T-cell (primary cell): ENCODE measurements around the gene IGFBPL1. TPM values are rescaled to one million over a fixed set of nuclear protein-coding genes. Genes with fewer than 3 reads are reported as not detected.

Experiments used
- ATAC-seq, 4 experiments: fragments of 200-7000 bp in 3 of 4; fragments of 150-1000 bp in 1 of 4; cut with Tn5 transposase; replicated peaks in 1 of 4; 1 replicate in 3 of 4; 2 replicates in 1 of 4; pipeline ENCODE4 v1.10.0; 2021; ENCODE audit warnings: moderate library complexity in 3 of 4, mild to moderate bottlenecking in 2 of 4, moderate number of reproducible peaks in 1 of 4
- CTCF ChIA-PET, 2 donors: fragments of 300-600 bp; sonication (Branson Sonifier 250); formaldehyde crosslinking; loops; one replicate each; lab custom pipeline; 2022; ENCODE audit warnings: antibody characterized with exemption in 2 of 2; lab: Charles Lee
- POLR2A ChIA-PET, 2 donors: fragments of 300-600 bp; sonication (Branson Sonifier 250); formaldehyde crosslinking; loops; one replicate each; lab custom pipeline; 2022; ENCODE audit warnings: antibody characterized with exemption in 2 of 2; lab: Charles Lee
- DNase-seq, 35 experiments: peaks; one replicate each; pipeline versions ENCODE4 v3.0.0 to v3.0.0-alpha.2; 2013 to 2023
- H3K27ac ChIP-seq: one replicate; pipeline ENCODE4 v1.5.1; 2013; ENCODE audit warnings: low read length
- H3K27me3 ChIP-seq, 2 experiments: replicated peaks in 1 of 2; 1 replicate in 1 of 2; 2 replicates in 1 of 2; pipeline versions ENCODE4 v1.6.1 to v1.7.0; 2013; ENCODE audit warnings: low read length in 1 of 2, mixed read lengths in 1 of 2; ENCODE audit not compliant: control insufficient read depth in 2 of 2, insufficient read depth in 2 of 2; ENCODE audit errors: extremely low read depth in 1 of 2
- H3K36me3 ChIP-seq, 2 donors: 1 replicate in 1 of 2; 2 replicates in 1 of 2; pipeline versions ENCODE4 v1.6.1 to v1.7.0; 2013; ENCODE audit warnings: low read length in 1 of 2; ENCODE audit not compliant: control insufficient read depth in 2 of 2, insufficient read depth in 1 of 2; ENCODE audit errors: extremely low read depth in 1 of 2
- H3K4me1 ChIP-seq, 2 experiments: 1 replicate in 1 of 2; 2 replicates in 1 of 2; pipeline versions ENCODE4 v1.6.1 to v1.7.0; 2013; ENCODE audit warnings: low read length in 2 of 2, mixed read lengths in 1 of 2; ENCODE audit not compliant: insufficient read depth in 2 of 2, control insufficient read depth in 1 of 2; ENCODE audit errors: extremely low read depth in 1 of 2
- H3K4me3 ChIP-seq, 2 donors: 1 replicate in 1 of 2; 2 replicates in 1 of 2; pipeline versions ENCODE4 v1.5.1 to v1.7.0; 2013; ENCODE audit warnings: mild to moderate bottlenecking in 2 of 2, low read length in 1 of 2, moderate library complexity in 1 of 2; ENCODE audit not compliant: control insufficient read depth in 1 of 2; ENCODE audit errors: extremely low read depth in 1 of 2
- H3K9me3 ChIP-seq: 2 replicates; pipeline ENCODE4 v1.7.0; 2013
- H3K27ac Mint-ChIP-seq, 2 donors: one replicate each; pipeline ENCODE4 v1.8.0; 2020 to 2021; ENCODE audit warnings: mild to moderate bottlenecking in 2 of 2, mixed read lengths in 2 of 2
- H3K27me3 Mint-ChIP-seq, 2 donors: one replicate each; pipeline ENCODE4 v1.8.0; 2021 to 2022; ENCODE audit warnings: mixed read lengths in 2 of 2
- H3K36me3 Mint-ChIP-seq: one replicate; pipeline ENCODE4 v1.8.0; 2021; ENCODE audit warnings: mixed read lengths
- H3K4me1 Mint-ChIP-seq, 3 donors: one replicate each; pipeline ENCODE4 v1.8.0; 2020 to 2022; ENCODE audit warnings: mixed read lengths in 3 of 3, mild to moderate bottlenecking in 1 of 3
- H3K4me3 Mint-ChIP-seq, 3 donors: one replicate each; pipeline ENCODE4 v1.8.0; 2020 to 2022; ENCODE audit warnings: mild to moderate bottlenecking in 3 of 3, mixed read lengths in 3 of 3, moderate library complexity in 3 of 3
- H3K9me3 Mint-ChIP-seq, 3 donors: one replicate each; pipeline ENCODE4 v1.8.0; 2020 to 2022; ENCODE audit warnings: mixed read lengths in 3 of 3
- WGBS: methylation state at CpG from one replicate; pipeline ENCODE4 v1.1.5; 2013; ENCODE audit warnings: missing lambda C conversion rate; ENCODE audit not compliant: insufficient coverage; 5-methylcytosine and 5-hydroxymethylcytosine counted together
- total RNA-seq, 35 experiments: library from RNA in 6 of 35; stranded (reverse) in 6 of 35; fragments of 120-200 nt in 1 of 35; gene quantifications; one replicate each; pipeline versions ENCODE4 v1.2.1 to v1.2.4 and lab custom pipeline; 2013 to 2026

The IGFBPL1 gene
- total RNA-seq, 5 donors from 2014 or later (not counting 1 experiment from before 2014, with no cell fraction given), result not detected

GRCh38 chr9:38422555-38423260 lies 1.5 kb downstream of the IGFBPL1 start:
- DNase-seq (no peak), ATAC-seq (no peak)
- no peak overlapping the region for H3K27ac ChIP-seq
- Mint-ChIP-seq H3K4me1 (peaks cover 2 to 11% (median 6%) of the 10 kb centered on the region in 3 donors), H3K36me3 (no peaks in the 10 kb centered on the region), H3K27me3 (peaks cover 36 to 54% of the 10 kb centered on the region in 2 donors), H3K27ac (no peak overlapping the region), H3K9me3 (no peaks in the 10 kb centered on the region), H3K4me3 (peak overlapping the region in 1 of 3 donors; percentile 61)
- ChIA-PET POLR2A (no interaction called here), CTCF (no interaction called here)
- no peaks in the 10 kb centered on the region for H3K36me3 ChIP-seq
- no peak overlapping the region for H3K4me3 ChIP-seq
- H3K9me3 ChIP-seq, result no peaks in the 10 kb centered on the region
- peaks cover 10 to 38% of the 10 kb centered on the region in 2 experiments for H3K27me3 ChIP-seq
- WGBS, result 74% methylated on average over 2 of the region's 7 CpGs
- peaks cover 0 to 3% of the 10 kb centered on the region in 2 experiments for H3K4me1 ChIP-seq

GRCh38 chr9:38421498-38422211 lies 2.6 kb downstream of the IGFBPL1 start:
- H3K27me3 Mint-ChIP-seq, result peaks cover 30 to 51% of the 10 kb centered on the region in 2 donors
- POLR2A ChIA-PET, result no interaction called here

GRCh38 chr9:38419181-38419580 lies 5.1 kb downstream of the IGFBPL1 start:
- H3K27me3 Mint-ChIP-seq, result peaks cover 20 to 40% of the 10 kb centered on the region in 2 donors
- CTCF ChIA-PET, result no interaction called here
- H3K9me3 Mint-ChIP-seq, result no peaks in the 10 kb centered on the region
- Histone ChIP-seq H3K4me1 (peaks cover 0 to 3% of the 10 kb centered on the region in 2 experiments), H3K4me3 (no peak overlapping the region), H3K27ac (no peak overlapping the region), H3K27me3 (peaks cover 5 to 41% of the 10 kb centered on the region in 2 experiments), H3K36me3 (no peaks in the 10 kb centered on the region), H3K9me3 (no peaks in the 10 kb centered on the region)
- DNase-seq (no peak), ATAC-seq (no peak)
- peaks cover 2 to 6% (median 6%) of the 10 kb centered on the region in 3 donors for H3K4me1 Mint-ChIP-seq
- POLR2A ChIA-PET, result no interaction called here
- 89% methylated on average over 3 of the region's 5 CpGs for WGBS
- no peak overlapping the region for H3K27ac Mint-ChIP-seq
- no peaks in the 10 kb centered on the region for H3K36me3 Mint-ChIP-seq
- no peak overlapping the region for H3K4me3 Mint-ChIP-seq

More at GRCh38 chr9:38421498-38422211, 2.6 kb downstream of the IGFBPL1 start:
- DNase-seq, result no peak
- Mint-ChIP-seq H3K4me3 (no peak overlapping the region), H3K9me3 (no peaks in the 10 kb centered on the region), H3K4me1 (peaks cover 2 to 11% (median 6%) of the 10 kb centered on the region in 3 donors), H3K27ac (no peak overlapping the region), H3K36me3 (no peaks in the 10 kb centered on the region)
- Histone ChIP-seq H3K27ac (no peak overlapping the region), H3K27me3 (peaks cover 10 to 41% of the 10 kb centered on the region in 2 experiments), H3K4me3 (no peak overlapping the region), H3K4me1 (peaks cover 0 to 3% of the 10 kb centered on the region in 2 experiments), H3K9me3 (no peaks in the 10 kb centered on the region), H3K36me3 (no peaks in the 10 kb centered on the region)
- no peak for ATAC-seq
- WGBS, result 81% methylated on average over 9 of the region's 9 CpGs
- CTCF ChIA-PET, result no interaction called here

GRCh38 chr9:38418366-38418765 lies 5.9 kb downstream of the IGFBPL1 start:
- peaks cover 2 to 37% of the 10 kb centered on the region in 2 experiments for H3K27me3 ChIP-seq
- H3K4me1 Mint-ChIP-seq, result peaks cover 0 to 3% (median 3%) of the 10 kb centered on the region in 3 donors
- no peaks in the 10 kb centered on the region for H3K9me3 Mint-ChIP-seq
- no peak overlapping the region for H3K27ac Mint-ChIP-seq
- H3K4me3 Mint-ChIP-seq, result no peak overlapping the region
- H3K9me3 ChIP-seq, result no peaks in the 10 kb centered on the region
- no peaks in the 10 kb centered on the region for H3K36me3 ChIP-seq
- peaks cover 19 to 36% of the 10 kb centered on the region in 2 donors for H3K27me3 Mint-ChIP-seq
- H3K36me3 Mint-ChIP-seq, result no peaks in the 10 kb centered on the region
- no peak overlapping the region for H3K27ac ChIP-seq
- ATAC-seq, result no peak
- H3K4me3 ChIP-seq, result no peak overlapping the region
- POLR2A ChIA-PET, result no interaction called here
- CTCF ChIA-PET, result interaction anchor here in 1 of 2 donors (0.6 kb wide), 1 partner anchor 388 kb away, joined by 3 read pairs; no protein-coding TSS in a partner anchor
- DNase-seq, result no peak
- no peaks in the 10 kb centered on the region for H3K4me1 ChIP-seq
- WGBS, result no CpG with 5 or more reads among the region's 1 CpG

GRCh38 chr9:38417003-38417945 lies 7.0 kb downstream of the IGFBPL1 start:
- Histone ChIP-seq H3K4me3 (no peak overlapping the region), H3K9me3 (no peaks in the 10 kb centered on the region), H3K4me1 (no peaks in the 10 kb centered on the region), H3K27me3 (peaks cover 0 to 31% of the 10 kb centered on the region in 2 experiments), H3K27ac (no peak overlapping the region), H3K36me3 (no peaks in the 10 kb centered on the region)
- WGBS, result 94% methylated on average over 4 of the region's 8 CpGs
- no peak for ATAC-seq
- ChIA-PET CTCF (interaction anchor here (0.6 to 1.3 kb wide), 3 partner anchors 19 to 111 kb away, joined by 3 to 5 read pairs (median 3); no protein-coding TSS in a partner anchor), POLR2A (no interaction called here)
- peaks cover 14 to 27% of the 10 kb centered on the region in 2 donors for H3K27me3 Mint-ChIP-seq
- no peaks in the 10 kb centered on the region for H3K4me1 Mint-ChIP-seq
- H3K27ac Mint-ChIP-seq, result no peak overlapping the region
- H3K36me3 Mint-ChIP-seq, result no peaks in the 10 kb centered on the region
- DNase-seq, result peak in 17 of 35 experiments; percentile 8 to 40 (median 18)
- H3K9me3 Mint-ChIP-seq, result no peaks in the 10 kb centered on the region
- H3K4me3 Mint-ChIP-seq, result no peak overlapping the region
